ENCODE data around the gene TBC1D20. TPM values are rescaled to one million over a fixed set of nuclear protein-coding genes. Genes with fewer than 3 reads are reported as not detected.

Gene TBC1D20
- total and polyA plus RNA-seq, 2 donors (not counting 3 experiments of a cell fraction or from before 2014, with no cell fraction given) = 34.3 to 36.1 TPM

- dilution Hi-C loops (cut with MboI; ENCODE audit: extremely low pct_ligation_motif_present, low sequenced_read_pairs) = no loop called here
- peaks cover 5% of the 10 kb centered on the region for H3K4me1 ChIP-seq (ENCODE audit: control insufficient read depth, extremely low read depth, insufficient read depth, low read length)
- no peaks in the 10 kb centered on the region for H4K20me1 ChIP-seq (replicated peaks; ENCODE audit: control insufficient read depth, extremely low read depth, insufficient read depth, low read length)
- H2AFZ ChIP-seq (ENCODE audit: low read depth, low read length) = no peak overlapping the region
- H3K27ac ChIP-seq (ENCODE audit: insufficient read depth, low read depth, low read length) = no peak overlapping the region
- H3K9me3 ChIP-seq (replicated peaks; ENCODE audit: control insufficient read depth, insufficient read depth, low read length) = no peaks in the 10 kb centered on the region
- H3K4me3 ChIP-seq (replicated peaks in 1 of 3; ENCODE audit: insufficient read depth in 1 of 3, low read depth in 1 of 3, low read length in 3 of 3) = no peak overlapping the region
- H3K27me3 ChIP-seq (ENCODE audit: control insufficient read depth in 2 of 2, insufficient read depth in 2 of 2, low read length in 2 of 2) = no peaks in the 10 kb centered on the region
- H3K36me3 ChIP-seq (ENCODE audit: control insufficient read depth in 2 of 2, extremely low read depth in 1 of 2, insufficient read depth in 2 of 2, low read length in 2 of 2) = peaks cover 0 to under 1% of the 10 kb centered on the region in 2 experiments
- H3K9ac ChIP-seq (replicated peaks; ENCODE audit: extremely low read depth, insufficient read depth, low read length) = no peak overlapping the region
- CTCF ChIA-PET = interaction anchor here (1.1 kb wide), 1 partner anchor 28 kb away, joined by 3 read pairs; no protein-coding TSS in a partner anchor
- FAIRE-seq (no peak), DNase-seq (ENCODE audit: low read depth, low spot score) (no peak)
- no peaks in the 10 kb centered on the region for H3K9me1 ChIP-seq (replicated peaks; ENCODE audit: control insufficient read depth, extremely low read depth, insufficient read depth, low read length)
- POLR2A ChIA-PET = no interaction called here
- intact Hi-C loops (cut with micrococcal nuclease) = no loop called here
- TF ChIP-seq POLR2AphosphoS5 (IDR thresholded peaks at IDR 0.05; ENCODE audit: insufficient read depth, low read depth, low read length) = no peak
- TF ChIP-seq POLR2A (IDR thresholded peaks at IDR 0.05; ENCODE audit: low read depth, low read length) = no peak
- no peak for TF ChIP-seq GATA2 (IDR thresholded peaks at IDR 0.05; ENCODE audit: insufficient read depth, insufficient read length, low read depth, low read length)
- no peak for TF ChIP-seq EZH2 (IDR thresholded peaks at IDR 0.05; ENCODE audit: borderline replicate concordance, low read depth, low read length, severe bottlenecking)
- no peak for TF ChIP-seq JUN (IDR thresholded peaks at IDR 0.05; ENCODE audit: borderline replicate concordance, insufficient read depth, insufficient read length, low read depth)
- no peak for TF ChIP-seq MAX (IDR thresholded peaks at IDR 0.05; ENCODE audit: insufficient read depth, insufficient read length)
- TF ChIP-seq CTCF (IDR thresholded peaks at IDR 0.05; ENCODE audit: extremely low read depth in 1 of 2, insufficient read depth in 1 of 2, low read depth in 1 of 2, low read length in 2 of 2) = no peak
- TF ChIP-seq FOS (IDR thresholded peaks at IDR 0.05; ENCODE audit: borderline replicate concordance, insufficient read depth, low read length) = no peak
- TF ChIP-seq MYC (IDR thresholded peaks at IDR 0.05; ENCODE audit: low read depth, low read length) = no peak
- H3K79me2 ChIP-seq (ENCODE audit: control insufficient read depth, insufficient read depth, low read length) = peaks cover 4% of the 10 kb centered on the region
- no TSS peak for BruUV-seq (replicated peaks)
- H3K4me2 ChIP-seq (ENCODE audit: insufficient read depth, low read length) = no peak overlapping the region
These were observed 58.8 kb downstream of the TBC1D20 start for GRCh38 chr20:403582-403957.
